Activated T-helper 2 cell treated with anti-CD3 and anti-CD28 coated beads, Interferon-gamma antibody, Interleukin-2, Interleukin-4, amounts not matched to agents 10 μg/mL and 5 μg/mL and 100 μg/mL, durations not matched to agents 14 hours and 24 hours and 36 hours (primary cell): ENCODE data around the gene TRPC4AP. TPM values are rescaled to one million over a fixed set of nuclear protein-coding genes. Genes with fewer than 3 reads are reported as not detected.

ENCODE experiments used
- DNase-seq: peaks from one replicate; pipeline ENCODE4 v3.0.0; 2021; ENCODE audit warnings: low spot score
- H3K27ac Mint-ChIP-seq: one replicate; pipeline ENCODE4 v1.8.0; 2021; ENCODE audit warnings: mixed read lengths
- H3K27me3 Mint-ChIP-seq: one replicate; pipeline ENCODE4 v1.8.0; 2021; ENCODE audit warnings: low read depth, mixed read lengths
- H3K36me3 Mint-ChIP-seq: one replicate; pipeline ENCODE4 v1.8.0; 2021; ENCODE audit warnings: low read depth, mixed read lengths
- H3K4me1 Mint-ChIP-seq: one replicate; pipeline ENCODE4 v1.8.0; 2021; ENCODE audit warnings: low read depth, mixed read lengths
- H3K4me3 Mint-ChIP-seq: one replicate; pipeline ENCODE4 v1.8.0; 2021; ENCODE audit warnings: low read depth, mild to moderate bottlenecking, moderate library complexity, mixed read lengths
- H3K9me3 Mint-ChIP-seq: one replicate; pipeline ENCODE4 v1.8.0; 2021; ENCODE audit warnings: mixed read lengths
- intact Hi-C: fragments of 100-400 bp; cut with micrococcal nuclease; formaldehyde crosslinking; loops from one replicate; pipeline ENCODE4 v1.15.1; 2023
- total RNA-seq: library from RNA; stranded (reverse); gene quantifications from 2 replicates; pipeline ENCODE4 v1.2.3, GENCODE V29; 2022

Gene TRPC4AP
- total RNA-seq, 1 donor from 2014 or later, result 52.4 TPM

- intact Hi-C loops, result no loop called here
- Mint-ChIP-seq H3K27me3 (peaks cover 5% of the 10 kb centered on the region), H3K9me3 (no peaks in the 10 kb centered on the region), H3K27ac (no peak overlapping the region), H3K36me3 (no peaks in the 10 kb centered on the region), H3K4me3 (no peak overlapping the region), H3K4me1 (peaks cover 6% of the 10 kb centered on the region)
- no peak for DNase-seq
Observed at GRCh38 chr20:34965051-34965450, 127.6 kb downstream of the TRPC4AP start.

GRCh38 chr20:34964486-34964885 is 128.1 kb downstream of the TRPC4AP start:
- H3K9me3 Mint-ChIP-seq, result no peaks in the 10 kb centered on the region
- H3K27ac Mint-ChIP-seq, result no peak overlapping the region
- peaks cover 6% of the 10 kb centered on the region for H3K4me1 Mint-ChIP-seq
- no peak overlapping the region for H3K4me3 Mint-ChIP-seq
- H3K27me3 Mint-ChIP-seq, result peaks cover 5% of the 10 kb centered on the region
- DNase-seq, result no peak
- no peaks in the 10 kb centered on the region for H3K36me3 Mint-ChIP-seq
- intact Hi-C loops, result no loop called here

GRCh38 chr20:34956751-34957472 is 135.7 kb downstream of the TRPC4AP start:
- Mint-ChIP-seq H3K4me3 (no peak overlapping the region), H3K36me3 (no peaks in the 10 kb centered on the region), H3K27ac (peak overlapping the region; percentile 97), H3K4me1 (peaks cover 21% of the 10 kb centered on the region), H3K27me3 (no peaks in the 10 kb centered on the region), H3K9me3 (no peaks in the 10 kb centered on the region)
- no peak for DNase-seq
- intact Hi-C loops, result loop anchor here (5.0 kb wide), 1 partner anchor 135 kb away; the partner anchor contains the start of gene TRPC4AP

- intact Hi-C loops, result loop anchor here (5.0 kb wide), 1 partner anchor 136 kb away; the partner anchor contains the start of gene TRPC4AP
- Mint-ChIP-seq H3K27ac (peak overlapping the region; percentile 97), H3K4me3 (peak overlapping the region; percentile 97), H3K27me3 (no peaks in the 10 kb centered on the region), H3K9me3 (no peaks in the 10 kb centered on the region), H3K36me3 (peaks cover 4% of the 10 kb centered on the region), H3K4me1 (peaks cover 21% of the 10 kb centered on the region)
- no peak for DNase-seq
Observed at GRCh38 chr20:34956041-34956458, 136.6 kb downstream of the TRPC4AP start.

GRCh38 chr20:34955231-34956040 is 137.2 kb downstream of the TRPC4AP start, which contains the start of the genes GSS and MYH7B:
Gene GSS, minus strand, starts transcription at chr20:34955806. Its CDS starts 3,954 bp downstream, at chr20:34951852.
Gene MYH7B, plus strand, starts transcription at chr20:34955868. Its CDS starts 22,138 bp downstream, at chr20:34978006.
- intact Hi-C loops, result loop anchor here (1.0 to 5.0 kb wide), 6 partner anchors 37 to 137 kb away; partner anchors contain the start of genes NCOA6 and TRPC4AP
- H3K9me3 Mint-ChIP-seq, result no peaks in the 10 kb centered on the region
- H3K4me3 Mint-ChIP-seq, result peak within 1 kb of the TSS; percentile 97
- DNase-seq, result peak; percentile 96
- peak within 1 kb of the TSS; percentile 97 for H3K27ac Mint-ChIP-seq
- peaks cover 15% of the 10 kb centered on the region for H3K4me1 Mint-ChIP-seq
- peaks cover 4% of the 10 kb centered on the region for H3K36me3 Mint-ChIP-seq
- no peaks in the 10 kb centered on the region for H3K27me3 Mint-ChIP-seq

GRCh38 chr20:34954904-34955230 is 137.7 kb downstream of the TRPC4AP start:
- H3K27me3 Mint-ChIP-seq, result no peaks in the 10 kb centered on the region
- no peak for DNase-seq
- intact Hi-C loops, result loop anchor here (1.0 to 5.0 kb wide), 6 partner anchors 36 to 137 kb away; partner anchors contain the start of genes NCOA6 and TRPC4AP
- H3K4me1 Mint-ChIP-seq, result peaks cover 15% of the 10 kb centered on the region
- peak overlapping the region; percentile 97 for H3K27ac Mint-ChIP-seq
- H3K36me3 Mint-ChIP-seq, result peaks cover 9% of the 10 kb centered on the region
- peak overlapping the region; percentile 97 for H3K4me3 Mint-ChIP-seq
- H3K9me3 Mint-ChIP-seq, result no peaks in the 10 kb centered on the region

- H3K4me3 Mint-ChIP-seq, result no peak overlapping the region
- H3K27me3 Mint-ChIP-seq, result no peaks in the 10 kb centered on the region
Observed at GRCh38 chr20:34953960-34954359, 138.6 kb downstream of the TRPC4AP start.

GRCh38 chr20:34952671-34953070 is 139.9 kb downstream of the TRPC4AP start:
- peaks cover 21% of the 10 kb centered on the region for H3K36me3 Mint-ChIP-seq
- no peak overlapping the region for H3K4me3 Mint-ChIP-seq
- H3K27ac Mint-ChIP-seq, result no peak overlapping the region
- intact Hi-C loops, result no loop called here
- H3K9me3 Mint-ChIP-seq, result no peaks in the 10 kb centered on the region
- no peaks in the 10 kb centered on the region for H3K27me3 Mint-ChIP-seq
- H3K4me1 Mint-ChIP-seq, result peaks cover 15% of the 10 kb centered on the region
- no peak for DNase-seq

More at GRCh38 chr20:34953960-34954359, 138.6 kb downstream of the TRPC4AP start:
- Mint-ChIP-seq H3K27ac (no peak overlapping the region), H3K9me3 (no peaks in the 10 kb centered on the region), H3K36me3 (peaks cover 18% of the 10 kb centered on the region), H3K4me1 (peaks cover 15% of the 10 kb centered on the region)
- DNase-seq, result no peak
- intact Hi-C loops, result loop anchor here (2.0 kb wide), 3 partner anchors 35 to 129 kb away; partner anchors contain the start of gene NCOA6

Other genes with a start within 250 kb of the TRPC4AP start
- gene GGT7, start 220.0 kb downstream of the TRPC4AP start, total RNA-seq, result 13.3 and 13.5 TPM in 2 replicates
- gene ACSS2, start 216.2 kb downstream of the TRPC4AP start, total RNA-seq, result 51.3 and 59.4 TPM in 2 replicates
- gene GSS, start 137.0 kb downstream of the TRPC4AP start, total RNA-seq, result 70.5 and 77.1 TPM in 2 replicates
- 0.30 and 0.34 TPM in 2 replicates for gene MYH7B, start 136.9 kb downstream of the TRPC4AP start, total RNA-seq
- gene EDEM2, start 54.5 kb upstream of the TRPC4AP start, total RNA-seq, result 25.5 and 25.7 TPM in 2 replicates
- gene PROCR, start 79.3 kb upstream of the TRPC4AP start, total RNA-seq, result 0.43 and 0.64 TPM in 2 replicates
- not detected in 2 replicates for gene MMP24, start 133.9 kb upstream of the TRPC4AP start, total RNA-seq
- gene MMP24OS, start 185.3 kb upstream of the TRPC4AP start, total RNA-seq, result 31.4 and 33.0 TPM in 2 replicates
- gene EIF6, start 192.0 kb upstream of the TRPC4AP start, total RNA-seq, result 179 and 183 TPM in 2 replicates
- gene FAM83C, start 199.6 kb upstream of the TRPC4AP start, total RNA-seq, result not detected in 2 replicates